HepG2 (cell line): Measurements from ENCODE around the gene SOX12. TPM values are rescaled to one million over a fixed set of nuclear protein-coding genes. Genes with fewer than 3 reads are reported as not detected.
A peak's percentile ranks its signal among the peaks of the same experiment; 100 is the strongest.

ENCODE experiments used
- ARNT2 ChIP-seq: sonication (generic); formaldehyde crosslinking; IDR thresholded peaks from 2 replicates; pipeline ENCODE4 v1.8.0; 2022; ENCODE audit warnings: mild to moderate bottlenecking, low read depth, missing genetic modification reagents, moderate library complexity
- ATF6 ChIP-seq: sonication (generic); formaldehyde crosslinking; conservative IDR thresholded peaks from 2 replicates; pipeline ENCODE4 v1.4.0; 2020; ENCODE audit warnings: missing genetic modification reagents
- DR1 ChIP-seq: sonication (generic); formaldehyde crosslinking; IDR thresholded peaks from 2 replicates; pipeline ENCODE4 v1.8.0; 2021; ENCODE audit warnings: mild to moderate bottlenecking, missing genetic modification reagents, inconsistent platforms
- GPBP1L1 ChIP-seq: sonication (generic); formaldehyde crosslinking; IDR thresholded peaks from 2 replicates; pipeline ENCODE4 v1.5.0; 2020; ENCODE audit warnings: mild to moderate bottlenecking, missing genetic modification reagents
- HDAC2 ChIP-seq: sonication (generic); formaldehyde crosslinking; IDR thresholded peaks from 2 replicates; pipeline ENCODE4 v1.4.0; 2020; ENCODE audit warnings: missing genetic modification reagents
- KLF6 ChIP-seq: IDR thresholded peaks from 2 replicates; pipeline ENCODE4 v1.8.0; 2016; ENCODE audit warnings: missing biosample characterization, missing genetic modification reagents
- NFYB ChIP-seq: sonication (generic); formaldehyde crosslinking; IDR thresholded peaks from 2 replicates; pipeline ENCODE4 v1.4.0; 2020; ENCODE audit warnings: missing genetic modification reagents
- PRMT3 ChIP-seq: sonication (generic); formaldehyde crosslinking; IDR thresholded peaks from 2 replicates; pipeline ENCODE4 v1.8.1; 2022; ENCODE audit warnings: low read depth, mild to moderate bottlenecking, moderate library complexity, missing genetic modification reagents, borderline replicate concordance
- SAFB2 ChIP-seq: sonication (generic); formaldehyde crosslinking; IDR thresholded peaks from 2 replicates; pipeline ENCODE4 v1.5.1; 2020; ENCODE audit warnings: missing genetic modification reagents, low read depth, mild to moderate bottlenecking, borderline replicate concordance
- U2AF1 ChIP-seq: fragments of 200-400 bp; formaldehyde crosslinking; optimal IDR thresholded peaks from 2 replicates; pipeline ENCODE3; 2017; ENCODE audit warnings: mild to moderate bottlenecking, low read depth, low read length
- ZBTB3 ChIP-seq: sonication (generic); formaldehyde crosslinking; IDR thresholded peaks from 2 replicates; pipeline ENCODE4 v1.4.0; 2020; ENCODE audit warnings: low read depth, mild to moderate bottlenecking, moderate library complexity, missing genetic modification reagents, borderline replicate concordance
- ZNF432 ChIP-seq: sonication (generic); formaldehyde crosslinking; IDR thresholded peaks from 2 replicates; pipeline ENCODE4 v1.5.0; 2020; ENCODE audit warnings: missing genetic modification reagents, mild to moderate bottlenecking, borderline replicate concordance
- ZNF607 ChIP-seq: sonication (generic); formaldehyde crosslinking; IDR thresholded peaks from 2 replicates; pipeline ENCODE4 v1.5.1; 2020; ENCODE audit warnings: missing genetic modification reagents, mild to moderate bottlenecking, borderline replicate concordance
- ZNF652 ChIP-seq: IDR thresholded peaks from 2 replicates; pipeline ENCODE4 v1.6.1; 2016; ENCODE audit warnings: low read depth, borderline replicate concordance
- ZNF775 ChIP-seq: sonication (generic); formaldehyde crosslinking; IDR thresholded peaks from 2 replicates; pipeline ENCODE4 v1.4.0; 2020; ENCODE audit warnings: missing genetic modification reagents, mild to moderate bottlenecking, moderate library complexity, borderline replicate concordance
- ZSCAN21 ChIP-seq: sonication (generic); formaldehyde crosslinking; IDR thresholded peaks from 2 replicates; pipeline ENCODE4 v1.8.0; 2022; ENCODE audit warnings: mild to moderate bottlenecking, missing genetic modification reagents, moderate library complexity, borderline replicate concordance
- polyA plus RNA-seq, 8 experiments: library from polyadenylated mRNA; depleted of rRNA in 3 of 8; stranded (reverse) in 7 of 8; unstranded in 1 of 8; fragments of >200 nt; fragmentation: Illumina TruSeq in 4 of 8; extraction: Trizol in 4 of 8; gene quantifications; 2 replicates each; pipeline versions ENCODE4 v1.2.1 to v1.2.3, GENCODE V29; 2011 to 2016; ENCODE audit warnings: low read depth in 4 of 8, missing spikeins in 1 of 8, mixed read lengths in 1 of 8; ENCODE audit not compliant: insufficient read depth in 1 of 8
- total RNA-seq, 5 experiments: library from RNA; depleted of rRNA; stranded (reverse); fragments of >200 nt; fragmentation: Illumina TruSeq; extraction: Trizol; gene quantifications; 2 replicates each; pipeline ENCODE4 v1.2.3, GENCODE V29; 2016; ENCODE audit warnings: low read depth in 1 of 5
- TF ChIP-seq, protein P1 (sequence below): sonication (generic); formaldehyde crosslinking; IDR thresholded peaks from 2 replicates; pipeline ENCODE4 v1.4.0; 2020; ENCODE audit warnings: mild to moderate bottlenecking, missing genetic modification reagents
- TF ChIP-seq, protein P2 (sequence below): sonication (generic); formaldehyde crosslinking; IDR thresholded peaks from 2 replicates; pipeline ENCODE4 v1.8.0; 2022; ENCODE audit warnings: mild to moderate bottlenecking, missing genetic modification reagents
- TF ChIP-seq, protein P3 (sequence below): sonication (generic); formaldehyde crosslinking; IDR thresholded peaks from 2 replicates; pipeline ENCODE4 v1.9.0; 2022; ENCODE audit warnings: missing genetic modification reagents, mild to moderate bottlenecking, borderline replicate concordance

The SOX12 gene
- total and polyA plus RNA-seq, 2 of the 13 experiments (the other 11 are each of a cell fraction or from before 2014, with no cell fraction given), result 10.0 to 18.7 TPM

- TF ChIP-seq ZNF607 (CRISPR knock-in tag) (no peak), ATF6 (no peak), ZSCAN21 (CRISPR knock-in tag) (peak; percentile 70), NFYB (CRISPR knock-in tag) (no peak; the same call in 1 of the 2 replicates), ARNT2 (CRISPR knock-in tag) (no peak; the same call in 1 of the 2 replicates), ZNF432 (no peak), GPBP1L1 (CRISPR knock-in tag) (no peak), ZNF775 (CRISPR knock-in tag) (no peak), KLF6 (CRISPR knock-in tag) (peak; percentile 53; the same call in 1 of the 2 replicates), U2AF1 (no peak), SAFB2 (CRISPR knock-in tag) (peak; percentile 57; the same call in 1 of the 2 replicates), ZNF652 (CRISPR knock-in tag) (no peak), HDAC2 (CRISPR knock-in tag) (no peak; the same call in 1 of the 2 replicates), DR1 (CRISPR knock-in tag) (no peak), ZBTB3 (CRISPR knock-in tag) (no peak), PRMT3 (CRISPR knock-in tag) (peak; percentile 28; the same call in 1 of the 2 replicates)
- TF ChIP-seq, protein P1, sequence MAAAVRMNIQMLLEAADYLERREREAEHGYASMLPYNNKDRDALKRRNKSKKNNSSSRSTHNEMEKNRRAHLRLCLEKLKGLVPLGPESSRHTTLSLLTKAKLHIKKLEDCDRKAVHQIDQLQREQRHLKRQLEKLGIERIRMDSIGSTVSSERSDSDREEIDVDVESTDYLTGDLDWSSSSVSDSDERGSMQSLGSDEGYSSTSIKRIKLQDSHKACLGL (CRISPR knock-in tag), result peak; percentile 88; the same call in 1 of the 2 replicates
- TF ChIP-seq, protein P2, sequence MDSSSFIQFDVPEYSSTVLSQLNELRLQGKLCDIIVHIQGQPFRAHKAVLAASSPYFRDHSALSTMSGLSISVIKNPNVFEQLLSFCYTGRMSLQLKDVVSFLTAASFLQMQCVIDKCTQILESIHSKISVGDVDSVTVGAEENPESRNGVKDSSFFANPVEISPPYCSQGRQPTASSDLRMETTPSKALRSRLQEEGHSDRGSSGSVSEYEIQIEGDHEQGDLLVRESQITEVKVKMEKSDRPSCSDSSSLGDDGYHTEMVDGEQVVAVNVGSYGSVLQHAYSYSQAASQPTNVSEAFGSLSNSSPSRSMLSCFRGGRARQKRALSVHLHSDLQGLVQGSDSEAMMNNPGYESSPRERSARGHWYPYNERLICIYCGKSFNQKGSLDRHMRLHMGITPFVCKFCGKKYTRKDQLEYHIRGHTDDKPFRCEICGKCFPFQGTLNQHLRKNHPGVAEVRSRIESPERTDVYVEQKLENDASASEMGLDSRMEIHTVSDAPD, result no peak; the same call in 1 of the 2 replicates
- TF ChIP-seq, protein P3, sequence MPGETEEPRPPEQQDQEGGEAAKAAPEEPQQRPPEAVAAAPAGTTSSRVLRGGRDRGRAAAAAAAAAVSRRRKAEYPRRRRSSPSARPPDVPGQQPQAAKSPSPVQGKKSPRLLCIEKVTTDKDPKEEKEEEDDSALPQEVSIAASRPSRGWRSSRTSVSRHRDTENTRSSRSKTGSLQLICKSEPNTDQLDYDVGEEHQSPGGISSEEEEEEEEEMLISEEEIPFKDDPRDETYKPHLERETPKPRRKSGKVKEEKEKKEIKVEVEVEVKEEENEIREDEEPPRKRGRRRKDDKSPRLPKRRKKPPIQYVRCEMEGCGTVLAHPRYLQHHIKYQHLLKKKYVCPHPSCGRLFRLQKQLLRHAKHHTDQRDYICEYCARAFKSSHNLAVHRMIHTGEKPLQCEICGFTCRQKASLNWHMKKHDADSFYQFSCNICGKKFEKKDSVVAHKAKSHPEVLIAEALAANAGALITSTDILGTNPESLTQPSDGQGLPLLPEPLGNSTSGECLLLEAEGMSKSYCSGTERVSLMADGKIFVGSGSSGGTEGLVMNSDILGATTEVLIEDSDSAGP, result peak; percentile 80; the same call in 1 of the 2 replicates
These were observed 27.2 kb upstream of the SOX12 start (continued) for GRCh38 chr20:297925-298775.
